NB4 (cell line): ENCODE measurements around the gene ATAD1.
"Not testable (repeated sequence)": the region's sequence is repeated elsewhere in the genome, so short reads cannot be mapped to it uniquely, and the experiment has no call there.

Experiments used
- DNase-seq: peaks from one replicate; pipeline ENCODE4 v3.0.0; 2010; ENCODE audit warnings: low read depth
- H3K4me3 ChIP-seq: one replicate; pipeline ENCODE4 v1.5.1; 2011; ENCODE audit warnings: mild to moderate bottlenecking, low read depth, low read length, moderate library complexity
- MYC ChIP-seq: IDR thresholded peaks from 2 replicates; pipeline ENCODE4 v1.6.1; 2011; ENCODE audit warnings: low read depth, low read length
- POLR2A ChIP-seq: IDR thresholded peaks from 2 replicates; pipeline ENCODE4 v1.6.1; 2011; ENCODE audit warnings: mild to moderate bottlenecking; ENCODE audit not compliant: insufficient read length; ENCODE audit errors: extremely low read depth
- TF ChIP-seq, protein P1 (sequence below): IDR thresholded peaks from one replicate; pipeline ENCODE4 v1.5.1; 2012; ENCODE audit warnings: low read depth, low read length
- TF ChIP-seq, protein P2 (sequence below): IDR thresholded peaks from 2 replicates; pipeline ENCODE4 v1.6.1; 2011; ENCODE audit warnings: low read depth, low read length

ATAD1 gene

DNA sequence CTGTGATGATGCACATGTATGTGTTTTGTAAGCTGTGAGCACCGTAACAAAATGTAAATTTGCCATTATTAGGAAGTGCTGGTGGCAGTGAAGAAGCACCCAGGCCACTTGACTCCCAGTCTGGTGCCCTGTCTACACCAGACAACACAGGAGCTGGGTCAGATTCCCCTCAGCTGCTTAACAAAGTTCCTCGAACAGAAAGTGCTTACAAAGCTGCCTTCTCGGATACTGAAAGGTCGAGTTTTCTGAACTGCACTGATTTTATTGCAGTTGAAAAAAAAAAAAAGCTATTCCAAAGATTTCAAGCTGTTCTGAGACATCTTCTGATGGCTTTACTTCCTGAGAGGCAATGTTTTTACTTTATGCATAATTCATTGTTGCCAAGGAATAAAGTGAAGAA lies 71.1 kb downstream of the ATAD1 start:
- no peak for DNase-seq
- H3K4me3 ChIP-seq, result no peak overlapping the region
- TF ChIP-seq, protein P1, sequence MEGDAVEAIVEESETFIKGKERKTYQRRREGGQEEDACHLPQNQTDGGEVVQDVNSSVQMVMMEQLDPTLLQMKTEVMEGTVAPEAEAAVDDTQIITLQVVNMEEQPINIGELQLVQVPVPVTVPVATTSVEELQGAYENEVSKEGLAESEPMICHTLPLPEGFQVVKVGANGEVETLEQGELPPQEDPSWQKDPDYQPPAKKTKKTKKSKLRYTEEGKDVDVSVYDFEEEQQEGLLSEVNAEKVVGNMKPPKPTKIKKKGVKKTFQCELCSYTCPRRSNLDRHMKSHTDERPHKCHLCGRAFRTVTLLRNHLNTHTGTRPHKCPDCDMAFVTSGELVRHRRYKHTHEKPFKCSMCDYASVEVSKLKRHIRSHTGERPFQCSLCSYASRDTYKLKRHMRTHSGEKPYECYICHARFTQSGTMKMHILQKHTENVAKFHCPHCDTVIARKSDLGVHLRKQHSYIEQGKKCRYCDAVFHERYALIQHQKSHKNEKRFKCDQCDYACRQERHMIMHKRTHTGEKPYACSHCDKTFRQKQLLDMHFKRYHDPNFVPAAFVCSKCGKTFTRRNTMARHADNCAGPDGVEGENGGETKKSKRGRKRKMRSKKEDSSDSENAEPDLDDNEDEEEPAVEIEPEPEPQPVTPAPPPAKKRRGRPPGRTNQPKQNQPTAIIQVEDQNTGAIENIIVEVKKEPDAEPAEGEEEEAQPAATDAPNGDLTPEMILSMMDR, result no peak
- TF ChIP-seq, protein P2, sequence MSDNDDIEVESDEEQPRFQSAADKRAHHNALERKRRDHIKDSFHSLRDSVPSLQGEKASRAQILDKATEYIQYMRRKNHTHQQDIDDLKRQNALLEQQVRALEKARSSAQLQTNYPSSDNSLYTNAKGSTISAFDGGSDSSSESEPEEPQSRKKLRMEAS, result no peak
- TF ChIP-seq POLR2A, result no peak
- TF ChIP-seq MYC, result no peak

GRCh38 chr10:87744606-87745005 lies 73.4 kb downstream of the ATAD1 start:
- TF ChIP-seq, protein P2, result no peak
- TF ChIP-seq, protein P1, result no peak
- no peak for TF ChIP-seq POLR2A
- TF ChIP-seq MYC, result no peak
- H3K4me3 ChIP-seq, result no peak overlapping the region
- no peak for DNase-seq

DNA sequence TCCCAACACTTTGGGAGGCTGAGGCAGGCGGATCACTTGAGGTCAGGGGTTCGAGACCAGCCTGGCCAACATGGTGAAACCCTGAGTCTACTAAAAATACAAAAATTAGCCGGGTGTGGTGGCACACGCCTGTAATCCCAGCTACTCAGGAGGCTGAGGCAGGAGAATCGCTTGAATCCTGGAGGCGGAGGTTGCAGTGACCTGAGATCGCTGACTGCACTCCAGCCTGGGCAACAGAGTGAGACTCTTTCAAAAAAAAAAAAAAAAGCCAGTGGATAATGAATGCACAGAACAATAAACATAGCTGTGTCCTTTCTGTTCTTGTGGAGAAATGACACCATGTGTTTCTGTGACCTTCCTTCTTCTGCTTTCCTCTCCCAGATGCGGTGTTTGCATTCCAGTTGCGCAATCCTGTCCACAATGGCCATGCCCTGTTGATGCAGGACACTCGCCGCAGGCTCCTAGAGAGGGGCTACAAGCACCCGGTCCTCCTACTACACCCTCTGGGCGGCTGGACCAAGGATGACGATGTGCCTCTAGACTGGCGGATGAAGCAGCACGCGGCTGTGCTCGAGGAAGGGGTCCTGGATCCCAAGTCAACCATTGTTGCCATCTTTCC lies 74.9 kb downstream of the ATAD1 start:
- peak; percentile 63 for DNase-seq
- TF ChIP-seq, protein P2, result peak; percentile 14; the same call in 1 of the 2 replicates
- H3K4me3 ChIP-seq, result not testable (repeated sequence)

- no peak overlapping the region for H3K4me3 ChIP-seq
- peak; percentile 85 for DNase-seq
- TF ChIP-seq, protein P1, result no peak
- no peak for TF ChIP-seq MYC
- no peak for TF ChIP-seq POLR2A
- TF ChIP-seq, protein P2, result no peak; the same call in 1 of the 2 replicates
Measured at GRCh38 chr10:87740254-87740655, 77.8 kb downstream of the ATAD1 start.

GRCh38 chr10:87739703-87740102 lies 78.3 kb downstream of the ATAD1 start:
- TF ChIP-seq POLR2A (no peak), MYC (no peak)
- TF ChIP-seq, protein P2, result no peak
- TF ChIP-seq, protein P1, result no peak
- peak; percentile 20 for DNase-seq

DNA sequence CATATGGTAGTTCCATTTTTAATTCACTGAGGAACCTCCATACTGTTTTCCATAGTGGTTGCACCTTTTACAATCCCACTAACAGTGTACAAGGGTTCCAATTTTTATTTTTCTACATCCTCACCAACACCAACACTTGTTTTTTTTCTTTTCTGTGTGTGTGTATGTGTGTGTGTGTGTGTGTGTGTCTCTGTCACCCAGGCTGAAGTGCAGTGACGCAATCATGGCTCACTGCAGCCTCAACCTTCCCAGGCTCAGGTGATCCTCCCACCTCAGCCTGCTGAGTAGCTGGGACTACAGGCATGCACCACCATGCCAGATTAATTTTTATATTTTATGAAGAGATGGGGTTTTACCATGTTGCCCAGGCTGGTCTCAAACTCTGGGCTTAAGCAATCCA lies 79.8 kb downstream of the ATAD1 start:
- DNase-seq, H3K4me3 ChIP-seq: not testable (repeated sequence)

More at GRCh38 chr10:87739703-87740102, 78.3 kb downstream of the ATAD1 start:
- no peak overlapping the region for H3K4me3 ChIP-seq
